Upper lobe of right lung (tissue), 1 donor: ENCODE measurements around the gene DIRAS1. TPM values are rescaled to one million over a fixed set of nuclear protein-coding genes. Genes with fewer than 3 reads are reported as not detected.

Source experiments
- ATAC-seq: fragments of 200-7000 bp; cut with Tn5 transposase; one replicate; pipeline ENCODE4 v1.9.1; 2020; ENCODE audit warnings: mild to moderate bottlenecking, moderate library complexity
- DNase-seq: peaks from one replicate; pipeline ENCODE4 v3.0.0-alpha.2; 2020
- H3K27ac ChIP-seq: fragments of 200-600 bp; one replicate; pipeline ENCODE4 v1.8.0; 2022
- H3K27me3 ChIP-seq: fragments of 200-600 bp; one replicate; pipeline ENCODE4 v1.8.0; 2022; ENCODE audit warnings: mild to moderate bottlenecking
- H3K36me3 ChIP-seq: fragments of 200-600 bp; one replicate; pipeline ENCODE4 v1.8.0; 2022
- H3K4me1 ChIP-seq: fragments of 200-600 bp; one replicate; pipeline ENCODE4 v1.8.0; 2022
- H3K4me3 ChIP-seq: fragments of 200-600 bp; one replicate; pipeline ENCODE4 v1.8.0; 2022; ENCODE audit warnings: mild to moderate bottlenecking
- H3K9me3 ChIP-seq: fragments of 200-600 bp; one replicate; pipeline ENCODE4 v1.8.0; 2022
- intact Hi-C: fragments of 100-400 bp; cut with DNase I; formaldehyde crosslinking; loops from one replicate; pipeline ENCODE4 v1.11.0; 2022
- total RNA-seq: library from RNA; stranded (reverse); fragmentation: NEBNext Ultra II Directional; extraction: Animal tissue kit (Norgen Biotek cat#: 25700); gene quantifications from one replicate; pipeline ENCODE4 v1.2.1, GENCODE V29; 2021
- TF ChIP-seq, protein P1 (sequence below): fragments of 200-600 bp; IDR thresholded peaks from one replicate; pipeline ENCODE4 v1.8.0; 2022; ENCODE audit warnings: antibody characterized with exemption
- donor health status: DM: no; HTN: yes; CAD: no; lungs with severe emphysema.

DIRAS1 gene
- total RNA-seq, 1 donor from 2014 or later, result 1.8 TPM

DNA sequence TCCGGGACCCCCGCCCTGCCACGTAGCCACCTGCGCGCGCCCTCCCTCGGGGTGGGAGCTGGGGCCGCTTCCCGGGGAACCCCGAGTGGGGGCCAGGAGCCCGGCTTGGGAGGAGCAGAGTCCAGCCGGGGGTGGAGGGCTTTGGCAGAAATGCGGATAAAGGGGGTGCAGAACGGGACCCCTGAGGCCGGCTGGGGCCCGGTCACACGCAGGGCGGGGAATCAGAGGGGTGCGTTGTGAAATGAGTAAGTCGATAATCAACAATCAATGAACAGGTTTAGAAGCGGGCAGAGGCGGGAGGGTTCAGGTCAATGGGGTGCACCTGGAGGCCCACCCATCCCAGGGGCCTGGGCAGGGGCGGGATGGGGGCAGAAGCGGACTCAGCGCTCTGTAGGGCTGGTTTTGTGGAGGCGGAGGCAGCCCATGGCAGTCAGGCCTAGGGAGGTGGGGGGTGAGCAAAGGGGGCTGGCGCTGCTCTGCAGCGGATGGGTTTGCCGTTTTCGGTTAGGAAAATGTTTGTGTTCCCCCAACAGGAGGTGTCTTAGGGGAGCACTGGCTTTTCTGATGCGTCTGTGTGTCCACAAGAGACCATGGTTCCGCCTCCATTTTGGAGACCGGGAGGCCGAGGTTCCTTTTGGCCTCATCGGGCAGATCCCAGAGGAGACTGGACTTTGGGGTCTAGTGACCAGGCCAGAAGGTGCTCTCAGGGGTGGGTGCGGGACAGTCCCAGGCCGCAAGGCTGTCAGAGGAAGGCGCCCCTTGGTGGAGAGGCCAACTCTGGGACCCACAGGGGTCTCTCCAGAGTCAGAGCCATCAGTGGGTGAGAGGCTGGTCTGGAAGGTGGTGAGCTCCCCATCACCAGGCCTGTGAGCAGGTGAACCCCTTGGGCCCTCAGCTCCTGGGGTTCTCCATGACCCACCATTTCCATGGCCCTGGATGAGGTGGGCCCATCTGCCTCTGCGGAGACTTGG, 683 bp upstream of the DIRAS1 start:
- TF ChIP-seq, protein P1, sequence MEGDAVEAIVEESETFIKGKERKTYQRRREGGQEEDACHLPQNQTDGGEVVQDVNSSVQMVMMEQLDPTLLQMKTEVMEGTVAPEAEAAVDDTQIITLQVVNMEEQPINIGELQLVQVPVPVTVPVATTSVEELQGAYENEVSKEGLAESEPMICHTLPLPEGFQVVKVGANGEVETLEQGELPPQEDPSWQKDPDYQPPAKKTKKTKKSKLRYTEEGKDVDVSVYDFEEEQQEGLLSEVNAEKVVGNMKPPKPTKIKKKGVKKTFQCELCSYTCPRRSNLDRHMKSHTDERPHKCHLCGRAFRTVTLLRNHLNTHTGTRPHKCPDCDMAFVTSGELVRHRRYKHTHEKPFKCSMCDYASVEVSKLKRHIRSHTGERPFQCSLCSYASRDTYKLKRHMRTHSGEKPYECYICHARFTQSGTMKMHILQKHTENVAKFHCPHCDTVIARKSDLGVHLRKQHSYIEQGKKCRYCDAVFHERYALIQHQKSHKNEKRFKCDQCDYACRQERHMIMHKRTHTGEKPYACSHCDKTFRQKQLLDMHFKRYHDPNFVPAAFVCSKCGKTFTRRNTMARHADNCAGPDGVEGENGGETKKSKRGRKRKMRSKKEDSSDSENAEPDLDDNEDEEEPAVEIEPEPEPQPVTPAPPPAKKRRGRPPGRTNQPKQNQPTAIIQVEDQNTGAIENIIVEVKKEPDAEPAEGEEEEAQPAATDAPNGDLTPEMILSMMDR, result no peak
- DNase-seq (no peak), ATAC-seq (no peak)
- H3K36me3 ChIP-seq, result no peaks in the 10 kb centered on the region
- peaks cover 51% of the 10 kb centered on the region for H3K27me3 ChIP-seq
- no peak overlapping the region for H3K27ac ChIP-seq
- peaks cover 9% of the 10 kb centered on the region for H3K4me1 ChIP-seq
- no peaks in the 10 kb centered on the region for H3K9me3 ChIP-seq
- peak overlapping the region; percentile 26 for H3K4me3 ChIP-seq
- intact Hi-C loops, result loop anchor here (10.0 kb wide), 1 partner anchor 67 kb away; no protein-coding TSS in a partner anchor

- Histone ChIP-seq H3K27me3 (peaks cover 41% of the 10 kb centered on the region), H3K9me3 (peaks cover 3% of the 10 kb centered on the region), H3K36me3 (no peaks in the 10 kb centered on the region), H3K27ac (no peak overlapping the region), H3K4me1 (peaks cover 9% of the 10 kb centered on the region), H3K4me3 (no peak overlapping the region)
- intact Hi-C loops, result loop anchor here (10.0 kb wide), 1 partner anchor 65 kb away; no protein-coding TSS in a partner anchor
- DNase-seq (no peak), ATAC-seq (no peak)
- TF ChIP-seq, protein P1, result no peak
Measured at GRCh38 chr19:2719920-2720776, 1.0 kb downstream of the DIRAS1 start.

DNA sequence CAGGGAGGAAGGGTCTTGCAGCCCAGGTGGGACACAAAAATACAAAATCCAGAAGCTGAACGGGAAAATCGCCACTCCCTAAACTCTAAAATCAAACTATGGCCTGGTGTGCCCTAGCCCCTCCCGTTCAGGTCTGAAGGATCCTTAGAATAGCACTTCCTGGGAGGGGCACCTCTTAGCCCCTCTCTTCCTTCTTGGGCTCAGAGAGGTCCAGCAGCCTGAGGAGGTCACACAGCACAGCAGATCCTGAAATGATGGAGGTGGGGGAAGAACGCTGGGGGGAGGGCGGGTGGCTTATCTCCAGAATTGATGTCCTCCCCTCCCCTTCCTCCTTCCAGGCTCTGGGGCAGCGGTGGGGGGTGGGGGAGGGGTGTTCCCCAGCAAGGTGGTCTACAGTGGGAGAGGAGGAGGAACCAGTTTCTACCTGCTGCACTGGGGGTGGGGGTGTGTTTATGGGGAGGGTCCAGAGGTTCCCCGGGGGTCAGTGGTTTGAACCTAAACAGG, 1.9 kb downstream of the DIRAS1 start:
- no peak for DNase-seq
- ATAC-seq, result no peak
- Histone ChIP-seq H3K27me3 (peaks cover 35% of the 10 kb centered on the region), H3K36me3 (no peaks in the 10 kb centered on the region), H3K27ac (no peak overlapping the region), H3K4me1 (peaks cover 9% of the 10 kb centered on the region), H3K4me3 (no peak overlapping the region), H3K9me3 (peaks cover 3% of the 10 kb centered on the region)
- intact Hi-C loops, result no loop called here
- TF ChIP-seq, protein P1, result no peak

- DNase-seq (no peak), ATAC-seq (no peak)
- Histone ChIP-seq H3K27ac (no peak overlapping the region), H3K27me3 (peaks cover 28% of the 10 kb centered on the region), H3K9me3 (peaks cover 3% of the 10 kb centered on the region), H3K4me3 (no peak overlapping the region), H3K4me1 (peaks cover 9% of the 10 kb centered on the region), H3K36me3 (no peaks in the 10 kb centered on the region)
- TF ChIP-seq, protein P1, result no peak
- intact Hi-C loops, result no loop called here
Measured at GRCh38 chr19:2717638-2718541, 3.3 kb downstream of the DIRAS1 start.
